ENCODE data around the gene GALP. TPM values are rescaled to one million over a fixed set of nuclear protein-coding genes. Genes with fewer than 3 reads are reported as not detected.
"Not testable (repeated sequence)": the region's sequence is repeated elsewhere in the genome, so short reads cannot be mapped to it uniquely, and the experiment has no call there.

The GALP gene
- total RNA-seq, result not detected

DNA sequence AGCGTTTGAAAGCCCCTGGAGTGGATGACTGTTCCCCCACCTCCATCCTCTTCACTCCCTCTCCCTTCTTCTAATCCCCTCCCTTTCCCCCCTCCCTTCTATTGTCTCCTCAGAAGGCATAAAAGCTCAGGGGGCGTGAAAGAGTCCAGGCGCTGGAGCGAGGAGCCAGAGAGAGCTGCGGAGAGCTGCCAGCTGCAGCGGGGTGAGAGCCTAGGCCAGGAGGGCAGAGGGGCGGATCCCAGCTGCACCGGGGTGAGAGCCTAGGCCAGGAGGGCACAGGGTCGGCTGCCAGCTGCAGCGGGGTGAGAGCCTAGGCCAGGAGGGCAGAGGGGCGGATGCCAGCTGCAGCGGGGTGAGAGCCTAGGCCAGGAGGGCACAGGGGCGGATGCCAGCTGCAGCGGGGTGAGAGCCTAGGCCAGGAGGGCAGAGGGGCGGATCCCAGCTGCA is at the start of gene GALP:
Gene GALP, plus strand, starts transcription at position 148 of the 447 bp plus-strand sequence. CDS start 1,101 bp downstream, outside the sequence.
- not testable (repeated sequence) for DNase-seq

DNA sequence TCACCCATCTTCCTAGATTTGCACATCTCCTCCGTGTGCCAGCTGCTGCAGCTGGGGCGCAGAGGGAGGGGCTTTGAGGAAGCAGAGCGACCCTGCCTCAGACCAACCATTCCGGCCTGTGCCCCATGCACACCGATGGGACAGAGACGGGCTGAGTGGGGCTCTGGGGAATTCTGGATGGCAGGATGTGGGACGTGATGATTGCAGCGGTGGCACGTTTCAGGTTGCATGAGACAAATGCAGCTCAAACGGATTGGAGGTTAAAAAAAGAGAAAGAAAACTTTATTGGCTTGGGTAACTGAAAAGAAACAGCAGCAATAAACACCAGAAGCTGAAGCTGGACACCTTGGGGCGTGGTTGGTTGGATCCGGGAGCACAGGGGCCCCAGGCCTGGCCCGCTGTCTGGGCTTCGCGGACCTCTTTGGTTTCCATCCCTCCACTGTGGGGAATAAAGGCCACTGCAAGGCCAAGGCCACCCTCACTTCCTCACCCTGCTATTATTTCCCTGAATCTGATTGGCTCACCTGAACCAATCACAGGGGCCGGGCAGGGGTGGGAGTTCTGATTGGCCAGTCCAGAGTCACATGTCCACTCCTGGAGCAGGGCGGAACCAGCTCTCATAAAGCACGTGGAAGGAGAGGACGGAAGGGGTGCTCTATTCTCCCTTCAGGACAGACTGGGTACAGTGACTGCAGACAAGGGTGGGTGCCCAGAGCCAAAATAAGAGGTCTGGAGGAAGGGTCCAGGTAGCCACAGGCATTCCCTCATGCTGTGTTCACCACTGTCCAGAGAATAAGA is 48.6 kb upstream of the GALP start:
- no peak for DNase-seq

DNA sequence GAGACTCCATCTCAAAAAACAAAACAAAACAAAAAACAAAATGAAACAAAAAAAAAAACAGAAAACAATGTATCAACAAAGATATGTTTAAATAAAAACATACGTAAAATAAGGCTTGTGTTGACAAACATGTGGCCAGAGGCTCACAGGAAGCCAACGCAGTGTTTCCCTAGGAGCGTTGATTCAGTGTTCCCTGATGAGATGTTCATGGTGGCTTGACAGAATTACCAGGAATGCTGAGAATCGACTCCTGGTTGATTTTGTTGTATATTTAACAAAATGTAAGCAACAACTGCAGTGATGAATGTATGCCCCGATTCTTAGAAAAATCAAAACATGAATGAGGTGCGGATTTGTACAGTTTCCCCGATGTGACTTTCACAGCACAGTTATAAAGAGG is 45.8 kb upstream of the GALP start:
- no peak for DNase-seq

DNA sequence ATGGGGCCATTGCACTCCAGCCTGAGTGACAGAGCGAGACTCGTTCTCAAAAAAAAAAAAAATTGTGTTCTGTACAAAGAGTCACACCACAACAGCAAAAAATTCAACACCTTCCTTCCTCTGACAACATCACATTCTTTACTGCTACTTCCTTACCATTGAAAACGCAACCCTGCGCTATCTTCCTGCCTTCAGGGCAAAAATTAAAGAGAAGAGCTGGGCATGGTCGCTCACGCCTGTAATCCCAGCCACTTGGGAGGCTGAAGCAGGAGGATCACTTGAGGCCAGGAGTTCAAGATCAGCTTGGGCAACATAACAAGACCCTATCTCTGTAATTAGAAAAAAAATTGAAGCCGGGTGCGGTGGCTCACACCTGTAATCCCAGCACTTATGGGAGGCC is 44.2 kb upstream of the GALP start:
- no peak for DNase-seq

DNA sequence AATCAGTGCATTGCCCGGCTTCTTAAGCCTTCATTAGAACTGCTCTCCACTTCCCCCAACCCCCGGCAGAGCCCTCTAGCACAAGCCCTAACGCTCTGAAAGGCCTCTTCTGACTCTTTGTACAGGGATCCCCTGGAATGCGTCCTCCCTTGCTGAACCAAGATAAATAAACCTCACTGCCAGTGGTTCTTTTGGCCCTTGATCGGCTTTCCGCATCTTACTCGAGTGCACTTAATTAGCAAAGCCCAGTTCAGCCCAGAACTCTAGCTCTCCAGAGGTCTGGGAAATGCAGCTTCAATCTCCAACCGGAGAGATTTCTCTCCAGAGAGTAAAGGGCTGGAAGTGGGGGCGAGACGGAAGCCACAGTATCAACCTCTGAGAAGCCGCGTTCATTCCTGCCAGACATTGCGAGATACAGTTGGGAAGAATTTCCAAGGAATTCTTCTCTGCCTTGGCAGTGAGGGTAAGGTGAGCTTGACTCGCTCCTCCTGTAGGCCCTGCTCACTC is 43.4 kb upstream of the GALP start:
- DNase-seq, result peak; percentile 75

DNA sequence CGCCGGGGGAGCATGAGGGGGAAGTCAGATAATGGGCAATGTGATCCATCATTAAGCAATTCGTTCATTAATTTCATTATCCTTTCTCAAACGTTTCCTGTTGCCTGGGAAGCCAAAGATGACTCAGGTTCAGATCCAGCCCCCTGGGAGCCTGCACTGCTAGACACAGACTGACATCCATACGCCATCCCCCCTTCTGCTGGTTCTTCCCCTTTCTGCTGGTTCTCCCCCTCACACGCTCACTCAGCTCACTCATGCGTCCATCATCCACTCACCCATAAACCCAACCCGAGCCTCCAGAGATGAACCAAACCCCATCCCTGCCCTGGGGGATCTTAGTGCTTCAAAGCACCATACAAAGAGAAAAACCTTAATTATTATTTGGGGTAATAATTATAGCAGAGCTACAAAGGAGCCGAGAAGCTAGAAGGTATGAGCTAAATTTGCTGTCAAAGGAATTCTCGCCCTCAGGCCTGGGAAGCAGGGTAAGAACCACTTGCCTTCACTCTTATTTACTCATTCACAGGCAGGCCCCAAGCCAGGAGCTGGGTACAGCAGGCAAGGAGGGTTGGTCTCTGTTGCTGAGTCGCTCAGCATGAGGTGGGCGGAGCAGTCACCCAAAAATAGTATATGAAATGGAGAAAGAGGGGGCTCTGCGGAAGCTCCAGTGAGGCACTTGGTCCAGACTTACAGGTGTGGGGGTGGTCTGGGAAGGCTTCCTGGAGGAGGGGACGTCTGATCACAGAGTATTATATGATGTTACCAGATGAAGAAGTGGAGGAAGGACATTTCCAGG is 41.8 kb upstream of the GALP start:
- DNase-seq, result no peak

DNA sequence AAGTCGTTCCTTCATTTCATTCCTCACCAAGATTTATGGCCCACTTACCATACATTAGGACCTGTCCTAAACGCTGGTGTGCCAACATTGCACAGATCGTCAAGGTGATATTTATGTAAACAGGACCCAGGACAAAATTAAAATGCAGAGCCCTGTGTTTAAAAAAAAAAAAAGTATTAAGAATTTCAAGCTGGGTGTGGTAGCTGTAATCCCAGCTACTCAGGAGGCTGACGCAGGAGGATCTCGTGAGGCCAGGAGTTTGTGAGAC is 41.2 kb upstream of the GALP start:
- DNase-seq, result no peak

DNA sequence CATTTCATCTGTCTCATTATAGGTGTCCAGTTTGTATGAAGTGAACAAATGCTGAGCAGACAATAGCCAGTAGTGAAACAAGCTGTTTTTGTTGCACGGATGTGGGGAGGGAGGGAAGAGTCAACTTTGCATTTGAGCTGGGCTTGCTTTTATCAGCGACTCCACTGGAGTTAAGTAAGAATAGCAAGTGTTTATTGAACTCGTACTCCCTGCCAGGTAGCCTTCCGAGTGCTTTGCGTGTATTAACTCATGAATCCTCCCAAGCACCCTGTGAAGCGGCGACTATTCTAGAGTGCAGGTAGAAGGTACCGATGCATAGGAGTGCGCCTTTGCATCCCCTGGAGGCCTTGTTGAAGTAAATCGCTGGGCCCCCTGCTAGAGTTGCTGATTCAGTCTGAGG is 39.4 kb upstream of the GALP start:
- no peak for DNase-seq

DNA sequence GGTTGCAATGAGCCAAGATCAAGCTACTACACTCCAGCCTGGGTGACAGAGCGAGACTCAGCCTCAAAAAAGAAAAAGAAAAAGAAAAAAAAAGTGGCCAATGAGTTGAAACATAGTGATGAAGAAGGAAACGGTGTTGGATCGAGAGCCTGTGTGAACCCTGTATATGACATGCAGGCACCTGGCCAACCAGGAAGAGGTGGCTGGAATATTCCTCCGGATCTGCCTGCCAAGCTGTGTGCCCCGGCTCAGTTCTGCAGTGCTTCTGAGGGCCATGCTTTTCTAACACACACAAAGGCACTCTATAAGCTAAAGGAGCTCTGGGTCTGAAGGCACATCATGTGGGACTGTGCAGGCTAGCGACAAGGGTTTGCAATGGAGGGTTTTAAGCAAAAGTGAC is 38.4 kb upstream of the GALP start:
- no peak for DNase-seq

DNA sequence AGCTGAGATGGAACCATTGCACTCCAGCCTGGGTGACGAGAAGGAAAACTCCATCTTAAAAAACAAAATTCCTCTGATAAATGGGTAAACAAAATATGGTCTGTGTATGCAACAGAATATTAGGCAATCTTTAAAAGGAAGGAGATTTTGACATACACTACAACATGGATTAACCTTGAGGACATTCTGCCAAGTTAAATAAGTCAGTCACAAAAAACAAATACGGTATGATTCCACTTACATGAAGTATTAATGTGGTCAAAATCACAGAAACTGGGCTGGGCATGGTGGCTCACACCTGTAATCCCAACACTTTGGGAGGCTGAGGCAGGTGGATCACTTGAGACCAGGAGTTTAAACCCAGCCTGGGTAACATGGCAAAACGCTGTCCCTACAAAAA is 37.7 kb upstream of the GALP start:
- DNase-seq, result no peak

DNA sequence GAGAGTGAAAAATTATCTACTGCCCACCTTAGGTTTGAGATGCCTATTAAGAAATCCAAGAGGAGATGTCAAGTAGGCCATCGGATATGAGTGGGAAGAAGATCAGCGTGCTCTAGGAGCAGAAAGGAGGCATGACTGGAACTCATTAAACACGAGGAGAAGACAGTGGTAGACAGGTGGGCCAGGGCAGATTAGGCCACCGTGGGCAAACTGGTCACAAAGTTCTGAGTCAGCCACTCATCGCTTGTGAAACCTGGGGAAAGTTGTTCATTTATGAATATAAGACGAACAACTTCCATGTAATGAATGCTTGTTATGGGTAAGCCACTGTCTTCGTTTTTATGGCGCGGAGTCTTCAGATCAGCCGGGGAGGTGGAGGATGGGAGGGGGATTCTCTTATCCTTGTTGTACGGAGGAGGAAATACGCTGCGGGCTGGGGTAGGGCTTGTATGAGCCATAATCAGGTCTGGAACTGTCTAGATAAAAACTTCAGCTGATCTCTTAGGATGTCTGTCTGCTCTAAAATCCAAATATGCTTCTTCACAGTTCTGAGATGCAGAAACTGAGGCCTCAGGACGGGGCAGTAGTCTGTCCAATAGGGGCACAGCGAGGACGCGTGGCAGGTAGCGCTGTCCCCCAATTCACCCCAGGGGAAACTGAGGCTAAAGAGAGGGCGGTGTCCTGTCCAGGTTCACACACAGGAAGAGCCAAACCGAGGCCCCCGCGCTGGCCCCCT is 35.8 kb upstream of the GALP start:
- DNase-seq, result no peak

DNA sequence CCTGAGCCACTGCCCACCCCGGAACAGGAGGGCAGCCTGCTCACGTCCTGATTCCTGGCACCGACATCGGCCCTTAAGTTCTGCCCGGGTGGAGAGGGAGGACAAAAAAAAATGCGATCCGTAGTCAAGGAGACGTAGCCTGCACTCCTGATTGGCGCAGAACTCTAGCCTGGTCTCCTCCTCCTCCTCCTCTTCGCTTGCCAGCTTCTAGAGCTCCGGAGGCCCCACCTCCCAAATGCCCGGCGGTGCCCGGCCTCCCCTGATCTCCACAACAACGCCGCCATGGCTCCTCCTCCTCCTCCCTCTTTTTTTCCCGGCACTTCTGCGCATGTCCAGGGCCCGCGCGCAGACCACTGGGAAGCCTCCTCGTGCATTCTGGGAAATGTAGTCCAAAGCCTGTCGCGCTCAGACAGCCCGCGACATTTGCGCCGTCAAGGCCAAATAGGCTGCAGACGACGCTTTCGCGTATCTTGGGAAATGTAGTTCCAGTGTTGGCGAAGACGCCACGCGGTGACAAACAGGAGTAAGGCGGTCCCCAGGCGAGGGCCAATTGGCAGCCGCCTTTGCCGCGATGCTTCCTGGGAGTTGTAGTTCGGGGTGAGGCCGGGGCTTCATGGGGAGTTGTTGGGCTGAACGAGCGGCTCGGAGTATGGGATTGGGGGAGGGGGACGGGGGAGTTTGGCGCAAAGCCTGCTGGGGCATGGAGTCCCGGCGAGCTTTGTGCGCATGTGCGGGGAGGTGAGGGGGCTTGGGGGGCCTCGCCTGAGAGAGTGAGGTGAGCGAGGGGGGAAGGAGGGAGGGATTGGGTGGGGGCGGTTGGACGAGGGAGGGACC is 35.0 kb upstream of the GALP start, which contains the start of gene ZNF444:
Gene ZNF444, plus strand, starts transcription at position 705 of the 834 bp plus-strand sequence. CDS start 5,625 bp downstream, outside the sequence.
- peak; percentile 100 for DNase-seq

DNA sequence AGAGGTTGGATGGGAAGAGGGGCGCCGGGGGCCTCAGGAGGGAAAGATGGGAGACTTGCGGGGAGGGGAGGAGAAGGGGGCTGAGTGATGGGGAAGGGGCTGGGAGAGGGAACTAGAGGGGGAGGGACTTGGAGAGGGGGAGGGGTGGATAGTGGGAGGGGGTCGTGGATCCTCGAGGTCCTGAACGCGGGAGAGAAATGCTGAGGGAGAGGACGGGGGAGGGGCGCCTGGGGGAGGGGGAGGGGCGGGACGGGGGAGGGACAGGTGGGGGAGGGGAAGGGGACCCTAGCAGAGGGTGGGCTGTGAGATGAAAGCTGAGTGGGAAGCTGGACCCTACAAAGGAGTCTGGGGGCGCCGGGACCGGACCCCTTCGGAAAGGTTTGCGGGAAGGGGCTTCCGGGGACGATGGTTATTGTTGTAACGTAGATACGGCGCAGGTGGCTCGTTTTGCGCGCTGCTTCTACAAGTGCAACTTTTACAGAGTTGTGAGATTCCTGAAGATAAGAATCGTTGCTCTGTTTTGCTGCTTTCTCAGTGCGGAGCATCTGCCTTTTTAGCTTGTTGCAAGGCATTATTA is 34.3 kb upstream of the GALP start:
- DNase-seq, result peak; percentile 41

DNA sequence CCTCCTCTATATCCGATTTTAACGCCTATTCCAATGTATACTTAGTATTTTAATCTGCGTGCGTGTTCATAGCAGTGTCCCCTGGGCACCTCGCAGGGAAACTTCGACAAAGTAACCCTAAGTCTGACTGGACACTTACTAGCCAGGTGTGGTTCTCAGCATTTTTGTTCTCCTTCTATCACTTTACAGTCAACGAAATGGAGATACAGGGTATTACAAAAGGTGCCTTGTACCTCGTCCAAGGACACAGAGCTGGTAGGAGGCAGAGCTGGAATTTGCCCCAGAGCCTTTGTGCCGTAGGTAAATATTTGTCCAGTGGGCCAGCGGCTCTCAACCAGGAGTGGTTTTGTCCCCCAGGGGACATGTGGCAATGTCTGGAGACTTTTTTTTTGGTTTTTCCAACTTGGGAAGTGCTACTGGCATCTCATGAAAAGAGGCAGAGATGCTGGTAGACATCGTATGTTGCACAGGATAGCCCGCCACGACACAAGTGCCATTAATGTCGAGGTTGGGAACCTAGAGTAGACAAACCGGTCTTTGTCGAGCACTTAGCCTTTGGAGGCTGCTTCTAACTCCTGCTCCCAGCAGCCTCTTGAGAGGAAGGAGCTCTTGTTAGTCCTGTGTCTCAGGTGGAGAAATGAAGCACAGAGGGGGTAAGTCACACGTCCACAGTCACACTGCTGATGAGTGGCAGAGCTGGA is 33.6 kb upstream of the GALP start:
- DNase-seq, result no peak

DNA sequence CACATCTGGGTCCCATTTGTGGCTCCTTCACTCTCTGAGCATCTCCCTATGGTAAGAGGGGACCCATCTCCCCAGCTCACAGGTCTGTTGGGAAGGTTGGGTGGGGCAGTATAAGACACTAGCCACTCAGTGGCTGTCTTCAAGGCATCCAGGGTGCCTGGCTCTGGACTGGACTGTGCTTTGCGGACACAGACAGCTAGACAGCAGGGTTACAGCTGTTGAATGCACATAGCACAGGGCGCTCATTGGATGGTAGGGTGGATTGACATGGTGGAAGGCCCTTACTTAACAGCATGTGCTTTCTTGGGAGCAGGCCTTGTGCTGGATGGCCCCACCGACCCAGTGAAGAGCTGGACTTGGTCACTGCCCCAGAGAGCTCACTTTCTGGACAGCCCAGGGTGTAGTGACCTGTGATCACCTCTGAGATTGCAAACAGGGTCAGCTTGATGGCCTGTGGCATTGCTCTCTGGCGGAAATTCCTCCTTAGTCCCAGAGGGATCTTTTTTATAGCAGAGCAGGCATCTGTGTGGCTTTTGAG is 32.8 kb upstream of the GALP start:
- no peak for DNase-seq

DNA sequence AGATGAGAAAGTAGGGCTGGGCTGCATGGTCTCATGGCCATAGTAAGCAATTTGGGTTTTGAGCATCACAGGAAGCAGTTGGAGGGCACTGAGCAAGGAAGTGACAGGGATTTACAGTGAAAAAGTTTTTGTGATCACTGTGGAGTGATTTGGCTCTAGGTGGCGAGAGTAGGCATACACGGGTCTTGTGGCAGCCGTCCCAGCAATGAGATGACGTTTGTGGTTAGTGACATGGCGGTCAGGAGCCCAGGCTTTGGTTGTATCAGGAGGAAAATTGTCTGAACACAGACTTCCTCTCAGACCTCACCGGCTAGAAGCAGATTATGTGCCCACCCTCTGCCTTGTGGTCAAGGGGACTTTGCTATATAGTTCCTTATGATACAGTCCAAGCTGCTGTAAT is 31.4 kb upstream of the GALP start:
- no peak for DNase-seq

DNA sequence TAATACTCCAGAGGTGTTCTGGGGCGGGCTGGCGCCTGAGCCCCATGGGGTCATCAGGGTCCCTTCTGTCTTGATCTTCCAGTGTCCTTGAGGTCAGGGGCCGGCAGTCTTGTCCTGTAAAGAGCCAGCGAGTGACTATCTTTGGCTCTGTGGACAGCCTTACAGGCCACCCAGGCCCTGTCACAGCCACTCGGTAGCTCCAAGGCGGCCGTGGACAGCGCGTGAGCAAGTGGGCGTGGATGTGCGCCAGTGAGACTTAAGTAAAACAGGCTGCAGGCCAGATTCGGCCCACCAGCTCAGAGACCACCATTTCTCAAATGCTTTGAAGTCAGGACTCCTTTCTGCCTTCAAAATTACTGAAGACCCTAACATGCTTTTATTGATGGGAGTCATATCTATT is 31.0 kb upstream of the GALP start:
- DNase-seq, result no peak

DNA sequence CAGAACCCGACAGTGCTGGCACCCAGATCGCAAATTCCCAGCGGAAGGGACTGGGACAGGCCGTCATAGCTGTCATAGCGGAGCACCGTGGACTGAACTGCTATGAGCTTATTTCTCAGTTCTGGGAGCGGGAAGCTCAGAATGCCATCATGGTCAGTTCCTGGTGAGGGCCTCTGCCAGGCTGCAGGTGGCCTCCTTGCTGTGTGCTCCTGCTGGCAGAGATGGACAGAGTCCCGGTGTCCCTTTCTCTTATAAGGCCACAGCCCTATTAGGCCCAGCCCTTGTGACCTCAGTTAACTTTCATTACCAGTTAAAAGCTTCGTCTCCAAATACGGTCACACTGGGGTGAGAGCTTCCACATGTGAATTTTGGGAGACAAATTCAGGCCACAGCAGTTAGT is 30.1 kb upstream of the GALP start:
- no peak for DNase-seq

DNA sequence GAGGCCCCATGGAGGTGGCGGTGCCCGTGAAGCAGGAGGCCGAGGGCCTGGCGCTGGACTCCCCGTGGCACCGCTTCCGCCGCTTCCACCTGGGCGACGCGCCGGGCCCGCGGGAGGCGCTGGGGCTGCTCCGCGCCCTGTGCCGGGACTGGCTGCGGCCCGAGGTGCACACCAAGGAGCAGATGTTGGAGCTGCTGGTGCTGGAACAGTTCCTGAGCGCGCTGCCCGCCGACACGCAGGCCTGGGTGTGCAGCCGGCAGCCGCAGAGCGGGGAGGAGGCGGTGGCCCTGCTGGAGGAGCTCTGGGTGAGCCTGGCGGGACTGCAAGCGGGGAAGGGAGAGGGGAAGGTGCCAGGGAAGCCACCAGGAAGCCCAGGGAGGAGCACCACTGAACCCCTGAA is 28.9 kb upstream of the GALP start:
- DNase-seq, result peak; percentile 48

DNA sequence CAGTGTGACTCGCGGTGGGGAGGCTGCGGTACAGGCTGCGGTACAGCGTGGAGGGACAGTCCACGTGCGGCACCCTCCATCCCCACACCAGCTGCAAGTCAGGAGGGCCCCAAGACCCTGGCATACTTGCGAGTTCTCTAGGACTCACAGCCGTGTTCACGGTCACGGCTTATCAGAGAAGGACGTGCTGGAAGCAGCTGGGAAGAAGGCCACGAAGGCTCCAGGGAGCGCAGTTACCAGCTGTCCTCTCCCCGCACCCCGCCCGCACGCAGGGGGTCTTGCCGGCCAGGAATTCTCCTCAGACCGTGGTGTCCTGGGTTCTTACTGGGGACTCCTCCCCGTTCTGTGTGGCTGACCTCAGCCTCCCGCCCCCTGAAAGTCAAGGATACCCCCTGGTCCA is 28.5 kb upstream of the GALP start:
- DNase-seq, result peak; percentile 75

DNA sequence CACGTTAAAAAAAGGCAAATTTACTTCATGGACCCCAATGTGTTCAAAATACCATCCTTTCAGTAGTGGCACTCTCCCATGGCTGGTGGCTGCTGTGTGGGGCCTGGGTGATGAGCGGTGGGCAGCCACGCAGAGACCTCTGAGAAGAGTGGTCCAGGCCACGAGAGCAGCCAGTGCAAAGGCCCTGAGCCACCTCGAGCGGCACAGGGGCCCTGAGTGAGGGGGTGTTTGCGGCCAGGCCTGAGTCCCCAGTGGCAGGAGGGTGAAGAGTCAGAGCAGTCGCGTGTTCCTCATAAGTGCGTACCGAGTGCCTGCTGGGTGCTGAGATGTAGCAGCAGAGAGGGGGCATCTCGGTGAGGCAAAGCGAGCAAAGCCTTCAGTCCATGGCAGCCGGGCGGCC is 27.7 kb upstream of the GALP start:
- DNase-seq, result no peak

All from tongue (tissue), 2 donors.